HG03175 (cell line): ENCODE results near the gene ZDHHC24.

ENCODE experiments used
- ATAC-seq: cut with Tn5 transposase; IDR thresholded peaks from one replicate; pipeline ENCODE4 v1.9.1; 2021; ENCODE audit warnings: mild to moderate bottlenecking, moderate library complexity; ENCODE audit not compliant: unreplicated experiment

The ZDHHC24 gene

DNA sequence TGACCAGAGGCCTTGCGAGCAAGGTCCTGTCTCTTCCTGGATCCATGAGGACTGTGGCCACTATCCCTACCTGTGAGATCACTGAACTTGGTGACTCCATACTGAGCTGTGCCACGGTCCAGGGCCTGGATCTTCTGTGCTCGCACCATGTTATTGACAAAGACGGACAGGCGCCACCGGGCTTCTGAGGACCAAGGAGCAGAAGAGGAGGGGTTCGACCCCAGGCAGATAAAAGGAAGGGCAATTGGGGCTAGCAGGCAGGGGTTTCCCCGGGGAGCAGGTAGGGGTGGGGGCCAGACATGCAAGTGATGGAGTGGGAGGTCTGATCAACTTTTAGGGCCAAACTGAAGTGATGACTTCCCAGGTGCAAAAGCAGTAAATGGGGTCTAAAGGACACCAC lies 20.4 kb upstream of the ZDHHC24 start:
- no peak for ATAC-seq

DNA sequence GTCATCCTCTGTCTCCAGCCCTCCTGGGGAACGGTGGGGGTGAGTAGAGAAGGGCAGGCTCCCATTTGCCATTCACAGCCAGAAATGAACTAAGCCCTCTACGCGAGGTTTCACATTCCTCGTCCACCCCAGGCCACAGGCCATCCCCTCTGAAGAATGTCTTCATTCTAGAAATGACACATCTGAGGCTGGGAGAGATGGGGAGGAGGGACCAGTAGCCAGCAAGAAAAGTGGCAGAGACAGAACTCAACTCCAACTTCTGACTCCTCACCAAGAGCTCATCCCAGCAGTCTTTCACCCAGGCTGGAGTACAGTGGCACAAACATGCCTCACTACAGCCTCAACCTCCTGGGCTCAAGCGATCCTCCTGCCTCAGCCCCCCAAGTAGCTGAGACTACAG lies 19.1 kb upstream of the ZDHHC24 start:
- no peak for ATAC-seq

DNA sequence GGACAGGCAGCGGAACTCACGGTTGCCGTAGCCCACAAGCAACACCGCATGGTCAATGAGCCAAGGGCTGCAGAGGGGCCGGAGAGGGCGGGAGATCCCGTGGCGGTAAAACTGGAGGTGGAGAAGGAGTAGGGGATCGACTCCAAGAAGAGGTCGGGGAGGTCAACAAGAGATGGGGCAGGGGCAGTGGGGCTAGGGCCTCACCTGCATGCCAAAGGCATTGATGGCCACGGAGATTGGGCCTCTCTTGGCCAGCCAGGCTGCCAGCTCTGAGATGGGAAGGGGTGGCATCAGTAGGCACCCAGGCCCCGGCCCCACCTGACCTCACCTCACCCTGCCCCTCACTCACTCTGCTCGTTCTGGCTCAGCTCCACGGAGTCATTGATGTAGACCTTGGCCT lies 18.7 kb upstream of the ZDHHC24 start:
- ATAC-seq, result no peak

DNA sequence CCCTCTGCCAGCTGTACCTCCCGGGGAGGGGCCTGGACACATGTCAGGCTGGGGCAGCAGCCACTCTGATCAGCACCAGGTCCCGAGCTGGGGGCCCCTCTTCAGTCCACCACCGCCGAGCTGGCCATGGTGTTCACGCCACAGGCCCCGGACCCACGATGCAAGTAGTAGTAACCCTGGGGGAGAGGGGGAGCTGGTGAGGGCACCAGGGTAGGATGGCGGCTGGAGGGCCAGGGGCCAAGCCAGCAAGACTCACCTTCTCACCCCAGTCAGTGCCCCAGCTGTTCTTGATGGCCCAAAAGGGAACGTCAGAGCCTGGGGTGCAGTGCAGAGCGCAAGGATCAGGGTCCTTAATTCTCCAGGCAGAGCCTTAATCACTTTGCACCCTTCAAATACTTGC lies 18.0 kb upstream of the ZDHHC24 start:
- no peak for ATAC-seq

DNA sequence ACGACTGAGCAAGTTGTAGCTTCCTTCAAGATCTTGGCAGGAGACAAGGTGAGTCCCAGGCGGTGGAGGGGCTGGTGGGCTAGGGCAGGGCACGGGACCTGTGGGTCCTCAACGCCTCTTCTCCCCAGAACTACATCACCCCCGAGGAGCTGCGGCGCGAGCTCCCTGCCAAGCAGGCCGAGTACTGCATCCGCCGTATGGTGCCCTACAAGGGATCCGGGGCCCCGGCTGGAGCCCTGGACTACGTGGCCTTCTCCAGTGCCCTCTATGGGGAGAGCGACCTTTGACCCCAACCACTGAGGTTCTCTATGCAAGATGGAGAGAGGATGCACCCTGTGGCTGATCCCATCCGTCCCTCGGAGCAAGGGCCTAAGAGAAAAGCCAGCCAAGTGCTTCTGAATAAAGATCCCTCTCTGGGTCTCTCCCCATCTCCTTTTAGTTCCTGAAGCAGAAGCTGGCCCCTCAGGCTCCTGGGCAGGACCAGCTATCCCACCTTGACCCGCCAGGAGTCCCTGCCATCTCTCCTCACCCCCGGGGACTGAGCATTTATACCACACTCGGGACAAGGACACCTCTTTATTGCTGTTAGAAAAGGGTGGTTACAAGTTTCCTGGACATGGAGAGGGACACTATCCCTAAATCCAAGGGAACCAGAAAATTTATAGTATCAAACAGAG lies 17.2 kb upstream of the ZDHHC24 start:
- ATAC-seq, result no peak

DNA sequence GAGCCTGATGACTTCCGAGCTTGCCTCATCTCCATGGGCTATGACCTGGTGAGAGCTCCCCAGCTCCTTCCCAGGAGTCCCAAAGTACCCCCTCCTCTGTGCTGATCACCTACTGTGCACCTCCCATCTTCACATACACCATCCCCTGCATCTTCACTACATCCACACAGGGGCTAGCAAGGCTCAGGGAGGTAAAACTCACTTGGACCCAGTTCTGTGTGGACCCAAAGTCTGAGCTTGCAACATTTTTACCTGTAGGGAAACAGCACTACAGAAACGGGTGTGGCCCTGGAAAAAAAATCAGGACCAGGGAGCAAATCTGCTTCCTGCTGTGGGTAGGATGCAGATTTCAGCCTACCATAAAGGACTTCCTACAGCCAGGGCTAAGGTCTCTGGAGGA lies 16.4 kb upstream of the ZDHHC24 start:
- no peak for ATAC-seq

DNA sequence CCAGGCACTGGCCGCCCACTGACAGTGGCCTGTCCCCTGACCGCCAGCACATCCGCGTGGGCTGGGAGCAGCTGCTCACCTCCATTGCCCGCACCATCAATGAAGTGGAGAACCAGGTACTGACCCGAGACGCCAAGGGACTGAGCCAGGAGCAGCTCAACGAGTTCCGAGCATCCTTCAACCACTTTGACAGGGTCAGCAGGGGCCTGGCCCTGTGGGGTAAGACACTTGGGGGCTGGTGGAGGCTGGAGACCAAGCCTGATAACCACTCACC lies 16.1 kb upstream of the ZDHHC24 start:
- no peak for ATAC-seq

DNA sequence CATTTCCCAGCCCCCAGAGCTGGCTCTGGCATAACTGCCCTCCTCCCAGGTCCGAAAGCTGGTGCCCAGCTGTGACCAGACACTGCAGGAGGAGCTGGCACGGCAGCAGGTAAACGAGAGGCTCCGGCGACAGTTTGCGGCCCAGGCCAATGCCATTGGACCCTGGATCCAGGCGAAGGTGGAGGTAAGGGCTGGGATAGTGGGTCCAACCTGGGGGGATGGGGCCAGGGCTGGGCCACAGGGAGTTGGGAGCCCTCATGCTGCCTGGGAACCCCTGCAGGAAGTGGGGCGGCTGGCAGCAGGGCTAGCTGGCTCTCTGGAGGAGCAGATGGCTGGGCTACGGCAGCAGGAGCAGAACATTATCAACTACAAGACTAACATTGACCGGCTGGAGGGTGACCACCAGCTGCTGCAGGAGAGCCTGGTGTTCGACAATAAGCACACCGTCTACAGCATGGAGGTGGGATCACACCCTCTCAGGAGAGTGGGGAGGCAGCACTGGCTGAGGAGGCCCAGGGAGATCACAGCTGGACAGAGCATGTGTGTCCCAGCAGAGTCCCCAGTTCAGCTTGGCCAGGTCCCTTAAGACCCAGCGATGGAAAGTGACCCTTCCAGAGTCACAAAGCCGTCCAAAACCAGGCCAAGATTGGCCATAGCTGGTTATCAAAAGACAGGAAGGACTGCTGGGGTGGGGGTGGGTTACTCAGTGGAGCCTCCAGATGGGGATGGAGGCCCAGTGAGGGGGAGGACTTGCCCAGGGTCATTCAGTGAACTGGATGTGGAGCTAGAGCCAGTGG lies 15.5 kb upstream of the ZDHHC24 start:
- ATAC-seq, result no peak

DNA sequence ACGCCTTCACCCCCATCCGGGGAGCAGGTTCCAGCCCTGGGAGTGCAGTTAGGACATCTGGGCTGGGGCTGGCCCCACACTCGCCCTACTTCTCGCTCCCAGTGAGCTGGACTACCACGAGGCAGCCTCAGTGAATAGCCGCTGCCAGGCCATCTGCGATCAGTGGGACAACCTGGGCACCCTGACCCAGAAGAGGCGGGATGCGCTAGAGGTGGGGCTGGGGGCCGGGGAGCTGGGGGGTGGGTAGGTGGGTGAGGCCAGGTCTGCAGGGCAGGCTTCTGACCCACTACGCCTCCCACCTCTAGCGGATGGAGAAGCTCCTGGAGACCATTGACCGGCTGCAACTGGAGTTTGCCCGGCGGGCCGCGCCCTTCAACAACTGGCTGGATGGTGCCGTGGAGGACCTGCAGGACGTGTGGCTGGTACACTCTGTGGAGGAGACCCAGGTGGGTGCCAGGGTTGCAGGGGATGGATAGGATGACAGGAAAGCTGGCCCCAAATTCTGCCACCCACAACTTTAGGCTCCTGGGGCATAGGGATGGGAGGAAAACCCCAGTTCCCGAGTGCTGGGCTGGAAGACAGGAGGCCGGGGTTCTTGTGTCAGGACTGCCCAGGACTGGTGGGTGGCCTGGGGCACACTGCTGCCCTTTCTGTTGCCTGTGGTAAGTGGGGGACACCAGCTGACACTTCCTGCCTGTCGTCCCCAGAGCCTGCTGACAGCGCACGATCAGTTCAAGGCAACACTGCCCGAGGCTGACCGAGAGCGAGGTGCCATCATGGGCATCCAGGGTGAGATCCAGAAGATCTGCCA lies 14.2 kb upstream of the ZDHHC24 start:
- no peak for ATAC-seq

DNA sequence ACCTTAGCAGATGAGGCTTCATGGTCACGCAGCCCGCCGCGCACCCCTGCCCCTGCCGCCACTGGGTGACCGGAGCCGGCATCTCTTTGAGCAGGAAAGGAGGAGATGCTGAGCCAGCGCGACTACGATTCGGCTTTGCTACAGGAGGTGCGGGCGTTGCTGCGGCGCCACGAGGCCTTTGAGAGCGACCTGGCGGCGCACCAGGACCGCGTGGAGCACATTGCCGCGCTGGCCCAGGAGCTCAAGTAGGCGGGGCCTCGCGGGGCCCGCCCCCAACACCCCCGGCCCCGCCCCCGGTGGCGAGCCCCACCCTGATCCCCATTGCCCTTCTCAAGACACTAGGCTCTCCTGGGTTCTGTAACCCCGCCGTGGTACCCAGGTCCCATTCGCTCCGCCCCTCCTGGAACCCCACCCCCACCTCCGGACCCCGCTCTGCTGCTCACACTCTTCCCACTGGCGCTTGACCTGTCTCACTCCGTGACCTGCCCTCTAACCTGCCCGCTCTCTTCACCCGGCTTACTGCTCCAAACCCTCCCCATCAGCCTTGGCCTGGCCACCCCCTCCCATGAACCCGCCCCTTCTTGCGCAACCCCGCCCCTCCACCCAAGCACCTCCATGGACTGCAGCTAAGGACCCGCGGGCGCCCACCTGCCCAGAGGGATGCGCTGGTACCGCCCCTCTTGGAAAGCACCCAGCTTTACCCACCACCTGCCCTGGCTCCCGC lies 13.5 kb upstream of the ZDHHC24 start:
- ATAC-seq, result no peak

DNA sequence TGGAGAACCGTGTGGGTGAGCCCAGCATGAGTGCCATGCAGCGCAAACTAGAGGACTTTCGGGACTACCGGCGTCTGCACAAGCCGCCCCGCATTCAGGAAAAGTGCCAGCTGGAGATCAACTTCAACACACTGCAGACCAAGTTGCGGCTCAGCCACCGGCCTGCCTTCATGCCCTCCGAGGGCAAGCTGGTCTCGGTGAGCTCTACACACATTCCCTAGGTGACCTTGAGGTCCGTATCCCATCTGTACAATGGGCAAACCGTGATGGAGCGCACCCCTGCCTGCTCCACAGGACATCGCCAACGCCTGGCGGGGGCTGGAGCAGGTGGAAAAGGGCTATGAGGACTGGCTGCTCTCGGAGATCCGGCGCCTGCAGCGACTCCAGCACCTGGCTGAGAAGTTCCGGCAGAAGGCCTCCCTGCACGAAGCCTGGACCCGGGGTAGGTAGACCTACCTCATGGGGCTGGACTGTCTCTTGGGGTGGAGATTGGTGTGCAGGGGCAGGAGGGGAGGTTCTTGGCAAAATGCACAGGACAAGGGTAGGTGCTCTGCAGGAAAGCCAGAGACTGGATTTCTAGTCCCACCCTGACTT lies 12.0 kb upstream of the ZDHHC24 start:
- ATAC-seq, result no peak

DNA sequence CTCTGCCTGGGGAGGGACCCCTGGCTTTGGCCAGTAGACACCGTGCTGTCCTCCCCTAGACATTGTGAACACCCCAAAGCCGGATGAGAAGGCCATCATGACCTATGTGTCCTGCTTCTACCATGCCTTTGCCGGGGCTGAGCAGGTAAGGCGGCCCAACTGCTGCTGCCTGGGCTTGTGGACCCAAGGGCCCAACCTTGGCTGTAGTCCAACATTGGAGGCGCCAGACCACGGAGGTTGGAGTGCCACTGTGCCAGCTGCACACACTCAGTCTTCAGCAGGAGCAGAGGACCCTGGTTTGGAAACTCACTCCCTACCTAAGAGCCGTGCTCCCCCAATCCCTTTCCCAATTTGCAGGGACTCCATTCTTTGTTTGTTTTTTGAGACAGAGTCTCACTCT lies 10.2 kb upstream of the ZDHHC24 start:
- ATAC-seq, result no peak

DNA sequence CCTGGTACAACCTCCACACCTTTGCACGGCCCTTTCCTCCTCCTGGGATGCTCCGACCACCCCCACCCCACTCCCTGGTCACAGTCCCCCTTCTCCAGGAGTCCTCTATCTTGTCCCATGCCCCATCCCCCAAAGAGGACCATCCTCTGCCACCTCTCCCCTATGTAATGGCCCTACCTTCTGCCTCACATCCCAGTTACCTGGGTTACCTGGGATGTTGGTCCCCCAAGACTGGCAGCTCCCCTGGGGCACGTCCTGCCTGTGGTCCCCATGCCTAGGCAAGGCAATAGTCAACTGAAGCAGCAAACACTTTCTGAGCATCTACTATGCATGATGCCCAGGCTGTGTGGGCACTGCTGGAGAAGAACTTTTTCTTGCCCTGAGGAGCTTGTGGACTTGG lies 9.6 kb upstream of the ZDHHC24 start:
- no peak for ATAC-seq

DNA sequence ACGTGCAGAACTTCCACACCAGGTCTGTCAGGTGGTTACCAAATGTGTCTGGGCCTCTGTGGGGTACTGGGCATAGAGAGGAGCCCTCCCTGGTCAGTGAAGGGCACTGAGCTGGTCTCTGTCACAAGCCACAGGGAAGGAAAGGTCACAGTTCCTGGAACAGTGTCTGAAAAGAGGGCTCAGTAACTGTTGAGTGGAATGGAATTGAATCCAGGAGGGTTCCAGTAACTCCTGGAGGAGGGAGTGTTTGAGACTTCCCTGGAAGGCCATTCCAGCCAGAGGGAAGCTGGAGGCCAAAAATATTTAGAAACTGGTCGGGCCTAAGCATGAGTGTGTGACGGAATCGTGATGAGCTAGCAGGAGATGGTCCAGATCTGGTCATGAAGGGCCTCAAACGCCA lies 8.8 kb upstream of the ZDHHC24 start:
- ATAC-seq, result no peak

DNA sequence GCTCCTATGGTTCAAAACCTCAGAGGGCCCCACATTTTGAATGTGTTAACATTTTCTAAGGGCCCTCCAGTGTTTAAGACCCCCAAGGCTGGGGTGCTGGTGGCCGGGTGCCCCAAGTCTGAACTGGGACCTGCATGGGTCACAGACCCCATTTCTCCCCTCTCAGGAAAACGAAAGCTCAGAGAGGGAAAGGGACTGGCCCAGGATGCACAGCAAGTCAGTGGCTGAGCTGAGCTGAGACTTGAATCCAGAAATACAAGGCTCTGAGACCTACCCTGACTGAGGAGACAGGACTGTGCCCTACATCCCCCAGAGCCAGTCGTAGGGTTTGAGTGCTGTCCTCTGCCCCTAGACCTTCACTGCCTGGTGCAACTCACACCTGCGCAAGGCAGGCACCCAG lies 5.0 kb upstream of the ZDHHC24 start:
- ATAC-seq, result no peak

DNA sequence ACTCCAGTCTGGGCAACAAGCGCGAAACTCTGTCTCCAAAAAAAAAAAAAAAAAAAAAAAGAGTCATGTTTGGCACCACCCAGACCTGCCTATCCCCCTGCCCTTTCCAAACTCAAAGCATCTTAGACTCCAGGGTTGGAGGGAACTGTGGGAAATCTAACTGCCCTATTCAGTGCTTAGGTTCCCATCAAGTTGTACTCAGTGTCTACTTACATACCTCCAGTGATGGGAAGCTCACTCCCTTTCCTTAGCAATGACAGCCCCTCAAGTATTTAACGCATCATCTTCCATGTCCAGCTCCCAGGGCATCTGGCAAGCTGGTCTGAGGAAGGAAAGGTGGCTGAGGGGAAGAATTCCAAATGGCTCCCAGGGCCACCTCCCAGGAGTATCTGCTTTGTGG lies 3.8 kb upstream of the ZDHHC24 start:
- ATAC-seq, result no peak

DNA sequence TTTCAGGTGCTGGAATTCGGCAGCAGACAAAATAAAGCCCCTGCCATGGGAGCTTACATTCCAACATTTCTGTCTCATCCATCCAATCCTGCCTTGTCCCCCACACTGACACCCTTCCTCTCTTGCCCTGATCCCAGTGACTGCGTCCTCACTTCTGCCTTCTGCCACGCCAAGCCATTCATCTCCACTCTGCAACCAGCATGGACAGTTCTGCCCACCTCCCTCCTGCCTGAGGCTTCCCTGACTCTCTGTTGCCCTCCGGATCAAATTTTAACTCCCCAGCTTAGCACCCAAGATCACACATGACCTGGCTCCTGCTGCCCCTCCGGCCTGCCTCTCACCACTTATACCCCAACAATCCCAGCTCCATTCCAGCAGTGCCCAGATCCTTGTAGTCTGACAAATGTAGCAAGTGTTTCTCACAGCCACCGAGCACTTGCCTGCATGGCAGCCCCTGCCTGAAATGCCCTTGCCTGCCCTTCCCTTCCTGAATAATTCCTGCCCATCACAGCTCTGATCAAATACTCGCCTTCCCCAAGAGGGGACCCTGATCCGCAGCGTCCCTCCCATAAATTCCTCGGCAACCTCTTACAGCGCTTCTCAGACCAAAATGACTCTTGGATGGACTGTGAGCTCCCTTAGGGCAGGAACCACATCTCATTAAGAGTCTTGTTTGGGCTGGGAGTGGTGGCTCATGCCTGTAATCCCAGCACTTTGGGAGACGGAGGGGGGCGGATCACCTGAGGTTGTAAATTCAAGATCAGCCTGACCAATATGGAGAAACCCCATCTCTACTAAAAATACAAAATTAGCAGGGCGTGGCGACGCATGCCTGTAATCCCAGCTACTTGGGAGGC lies 3.2 kb upstream of the ZDHHC24 start:
- no peak for ATAC-seq

DNA sequence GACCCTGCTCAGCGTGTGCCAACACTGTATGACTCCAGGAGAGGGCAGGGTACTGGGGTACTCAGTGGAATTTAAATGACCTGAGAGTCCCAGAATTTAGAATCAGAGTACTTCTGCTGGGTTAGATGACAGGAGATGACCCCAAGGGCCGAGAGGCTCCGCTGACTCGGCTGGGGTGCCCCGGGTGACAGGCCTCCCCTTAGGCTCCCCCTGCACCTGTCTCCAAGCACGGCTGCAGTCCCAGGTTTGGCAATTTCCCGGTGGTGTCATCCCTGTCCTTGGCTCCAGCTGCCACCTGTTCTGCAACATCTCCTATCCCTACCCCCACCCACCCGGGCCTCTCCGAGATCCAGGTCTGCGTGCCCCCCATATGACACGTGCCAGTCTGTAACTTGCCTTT lies 2.2 kb upstream of the ZDHHC24 start:
- ATAC-seq, result no peak

DNA sequence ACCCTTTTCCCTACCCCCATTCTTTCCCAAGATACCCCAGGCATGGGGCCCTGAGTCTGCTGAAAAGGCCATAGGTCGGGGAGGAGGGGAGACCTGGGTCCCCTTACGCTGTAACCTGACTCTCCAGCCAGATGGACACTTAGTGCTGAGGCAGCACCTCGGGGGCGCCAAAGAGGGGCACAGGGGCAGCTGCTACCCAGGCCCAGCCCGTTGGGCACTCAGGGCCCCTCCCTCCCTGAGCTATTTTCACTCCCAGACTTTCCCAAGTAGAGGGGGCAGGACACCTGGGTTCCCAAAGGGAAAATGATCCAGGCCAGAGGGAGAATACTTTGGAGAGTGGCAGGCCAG lies 1.8 kb upstream of the ZDHHC24 start:
- no peak for ATAC-seq

DNA sequence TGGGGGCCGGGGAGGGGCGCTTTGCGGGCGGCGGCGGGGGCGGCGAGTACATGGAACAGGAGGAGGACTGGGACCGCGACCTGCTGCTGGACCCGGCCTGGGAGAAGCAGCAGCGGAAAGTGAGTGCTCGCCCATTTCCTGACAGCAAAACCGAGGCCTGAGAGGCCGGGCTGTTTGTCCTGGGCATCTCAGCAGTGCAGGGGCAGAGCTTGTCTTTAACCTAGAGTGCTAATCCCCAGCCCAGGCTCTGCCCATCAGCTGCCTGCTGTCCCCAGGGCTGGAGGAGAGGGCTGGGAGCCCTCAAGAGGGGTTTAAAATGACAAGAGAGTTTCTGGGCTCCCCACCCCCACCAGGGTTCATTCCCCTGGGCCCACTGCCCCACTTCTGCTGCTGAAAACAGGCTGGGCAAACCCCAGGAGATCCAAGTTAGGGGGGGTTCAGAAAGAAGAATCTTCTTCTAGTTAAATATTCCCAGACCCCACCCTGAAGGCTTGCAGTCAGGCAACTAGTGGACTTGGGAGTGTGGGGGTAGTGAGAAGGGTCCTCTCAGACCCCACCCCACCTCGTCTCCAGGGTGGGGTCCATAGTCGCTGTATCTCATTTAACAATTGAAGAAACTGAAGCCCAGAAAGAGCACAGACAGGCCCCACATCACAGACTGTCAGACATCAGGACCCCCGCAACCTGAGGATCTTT lies 1.3 kb upstream of the ZDHHC24 start:
- no peak for ATAC-seq
